HL-60/S4 (cell line): ENCODE data around the gene CTPS2.

ENCODE experiments used
- in situ Hi-C: fragments of 300-500 bp; cut with MboI; formaldehyde crosslinking; loops from 2 replicates; pipeline ENCODE4 v1.14.3; 2022; ENCODE audit warnings: low sequenced_read_pairs

The CTPS2 gene

GRCh38 chrX:16573781-16574180, 138.7 kb downstream of the CTPS2 start:
- in situ Hi-C loops = no loop called here

DNA sequence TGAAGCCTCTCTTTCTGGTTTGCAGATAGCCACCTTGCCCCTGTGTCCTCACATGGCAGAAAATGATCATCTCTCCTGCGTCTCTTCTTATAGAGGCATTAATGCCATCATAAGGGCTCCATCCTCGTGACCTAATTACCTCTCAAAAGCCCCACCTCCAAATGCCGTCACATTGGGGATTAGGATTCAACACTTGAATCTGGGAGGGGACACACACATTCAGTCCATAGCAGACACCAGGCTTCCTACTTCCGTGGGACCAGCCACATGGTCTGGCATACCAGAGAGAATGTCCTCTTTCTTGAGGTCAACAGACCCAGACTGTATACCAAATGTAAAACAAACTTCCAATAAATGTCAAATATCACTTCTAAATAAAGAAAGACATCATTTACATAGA, 144.8 kb downstream of the CTPS2 start:
- in situ Hi-C loops = no loop called here

GRCh38 chrX:16566571-16566970, 145.9 kb downstream of the CTPS2 start:
- in situ Hi-C loops = no loop called here

DNA sequence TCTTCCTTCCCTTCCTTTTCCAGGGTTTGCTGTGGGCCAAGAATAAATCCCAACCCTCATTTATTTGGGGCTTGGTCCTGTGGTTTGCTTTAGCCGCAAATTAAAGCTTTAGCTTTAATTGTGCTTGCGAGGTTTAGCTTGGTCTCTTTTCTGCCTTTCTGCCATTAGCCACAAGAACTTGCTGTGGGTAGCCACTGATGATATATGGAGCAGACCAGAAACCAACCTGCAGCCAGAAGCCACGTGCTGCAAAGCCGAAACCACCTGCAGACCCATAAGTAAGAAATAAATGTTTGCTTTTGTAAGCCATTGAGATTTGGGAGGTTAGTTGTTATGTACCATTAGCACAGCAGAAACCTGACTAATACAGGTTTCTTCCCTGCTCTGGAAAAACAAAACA, 152.3 kb downstream of the CTPS2 start:
- in situ Hi-C loops = no loop called here

DNA sequence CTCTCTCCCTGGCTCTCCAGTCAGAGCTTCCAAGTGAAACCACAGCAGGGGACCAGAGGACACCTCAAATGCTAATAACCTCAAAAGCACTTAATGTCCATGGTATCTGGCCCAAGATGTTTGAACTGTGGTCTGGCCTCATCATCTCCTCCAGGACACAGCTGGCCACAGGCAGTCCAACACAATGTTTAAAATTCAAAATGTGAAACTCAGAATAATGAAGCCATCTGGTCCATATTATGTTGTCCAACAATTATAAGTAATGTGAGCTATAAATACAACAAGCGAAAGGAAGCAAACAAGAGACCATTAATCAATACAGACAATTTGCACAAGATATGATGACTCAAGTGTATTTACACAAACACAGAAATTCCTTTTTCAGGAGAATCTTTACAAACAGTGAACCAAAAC, 153.3 kb downstream of the CTPS2 start:
- in situ Hi-C loops = no loop called here

DNA sequence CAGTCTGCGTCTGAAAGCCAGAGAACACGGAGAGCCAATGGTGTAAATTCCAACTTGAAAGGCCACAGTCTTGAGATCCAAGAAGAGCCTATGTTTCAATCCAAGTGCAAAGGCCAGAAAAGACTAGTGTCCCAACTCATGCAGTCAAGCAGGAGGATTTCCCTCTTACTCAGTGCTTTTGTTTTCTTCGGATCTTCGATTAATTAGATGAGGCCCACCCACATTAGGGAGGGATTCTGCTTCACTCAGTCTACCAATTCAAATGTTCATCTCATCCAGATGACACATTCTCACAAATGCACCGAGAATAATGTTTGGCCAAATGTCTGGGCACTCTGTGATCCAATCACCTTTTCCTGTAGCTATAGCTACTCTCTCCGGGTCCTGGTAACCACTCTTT, 154.0 kb downstream of the CTPS2 start:
- in situ Hi-C loops = no loop called here

GRCh38 chrX:16552546-16552945, 159.9 kb downstream of the CTPS2 start:
- in situ Hi-C loops = no loop called here

DNA sequence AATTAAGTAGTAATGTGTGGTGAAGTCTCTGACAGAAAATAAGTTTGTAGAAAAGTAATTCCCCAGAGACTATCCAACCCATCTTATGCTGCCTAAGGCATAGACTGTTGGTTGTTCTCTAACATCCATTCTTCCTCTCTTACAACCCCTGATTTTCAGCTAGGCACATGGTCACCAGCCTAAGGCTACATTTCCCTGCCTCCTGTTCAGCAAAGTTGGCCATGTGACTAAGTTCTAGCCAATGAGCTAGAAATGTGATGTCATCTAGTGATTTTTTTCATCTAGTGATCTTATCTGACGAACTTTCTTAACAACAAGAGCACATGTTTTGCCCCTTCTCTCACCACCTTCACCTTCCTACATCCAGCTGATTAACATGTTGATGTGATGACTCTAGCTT, 164.8 kb downstream of the CTPS2 start:
- in situ Hi-C loops = no loop called here

DNA sequence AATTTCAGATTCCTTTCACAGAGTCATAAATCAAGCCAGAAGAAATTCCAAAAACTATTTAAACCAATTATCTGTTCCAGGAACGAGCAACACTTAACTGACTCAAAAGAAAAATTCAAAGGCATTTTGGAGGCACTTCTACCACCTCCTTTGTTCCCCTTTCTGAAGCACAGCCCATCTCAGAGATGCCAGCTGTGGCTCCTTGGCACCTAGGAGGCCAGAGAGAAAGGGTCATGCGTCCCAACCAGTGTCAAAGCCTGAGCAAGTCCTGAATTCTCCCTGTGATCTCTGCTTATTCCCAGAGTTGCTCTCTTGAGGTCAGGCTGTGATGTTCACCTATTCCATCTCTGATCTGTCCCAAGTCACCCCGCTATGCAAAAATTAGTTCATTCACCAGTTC, 167.5 kb downstream of the CTPS2 start:
- in situ Hi-C loops = no loop called here
